GM12872 (cell line): ENCODE results near the gene MGAT4B.
A peak's percentile ranks its signal among the peaks of the same experiment; 100 is the strongest.

Experiments
- CTCF ChIP-seq: IDR thresholded peaks from 3 replicates; pipeline ENCODE4 v1.5.1; 2011; ENCODE audit warnings: low read depth, mild to moderate bottlenecking, low read length, moderate library complexity; ENCODE audit not compliant: insufficient read depth

MGAT4B gene

GRCh38 chr5:179803651-179804554 lies 2.8 kb downstream of the MGAT4B start:
- TF ChIP-seq CTCF = no peak

- TF ChIP-seq CTCF = no peak
Observed at GRCh38 chr5:179802950-179803562, 3.6 kb downstream of the MGAT4B start.

GRCh38 chr5:179802207-179802883 lies 4.3 kb downstream of the MGAT4B start:
- no peak for TF ChIP-seq CTCF

GRCh38 chr5:179801304-179802206 lies 5.1 kb downstream of the MGAT4B start:
- TF ChIP-seq CTCF = peak; percentile 88

- no peak for TF ChIP-seq CTCF
Observed at GRCh38 chr5:179800696-179801201, 5.9 kb downstream of the MGAT4B start.

GRCh38 chr5:179800071-179800695 lies 6.5 kb downstream of the MGAT4B start:
- TF ChIP-seq CTCF = no peak
